ENCODE measurements around the gene PIK3R6.

DNA sequence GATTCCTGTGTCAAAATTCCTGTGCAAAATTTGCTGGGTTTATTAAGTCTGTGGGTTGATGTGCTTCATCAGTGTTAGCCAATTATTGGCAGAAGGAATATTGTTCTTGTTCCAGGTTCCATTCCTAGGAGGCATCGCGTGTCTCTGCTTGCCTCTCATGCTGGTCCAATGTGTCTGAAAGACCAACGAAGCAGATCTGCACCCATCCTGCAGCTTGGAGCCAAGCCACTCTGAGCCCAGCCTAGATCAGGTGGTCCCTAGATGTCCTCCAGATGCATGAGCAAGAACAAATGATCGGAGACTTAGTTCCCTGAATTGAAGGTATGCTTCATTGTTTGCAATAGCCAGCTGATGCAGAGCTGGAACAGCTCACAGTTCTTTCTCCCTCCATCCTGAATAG is 10.5 kb upstream of the PIK3R6 start:
- TF ChIP-seq REST (IDR thresholded peaks at IDR 0.05; ENCODE audit: low read depth), result no peak
- TF ChIP-seq, protein P1, sequence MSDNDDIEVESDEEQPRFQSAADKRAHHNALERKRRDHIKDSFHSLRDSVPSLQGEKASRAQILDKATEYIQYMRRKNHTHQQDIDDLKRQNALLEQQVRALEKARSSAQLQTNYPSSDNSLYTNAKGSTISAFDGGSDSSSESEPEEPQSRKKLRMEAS (IDR thresholded peaks at IDR 0.05), result no peak
- no peak for TF ChIP-seq CEBPB (IDR thresholded peaks at IDR 0.05)
- TF ChIP-seq YY1 (IDR thresholded peaks at IDR 0.05; ENCODE audit: low read depth), result no peak
- TF ChIP-seq NFIC (IDR thresholded peaks at IDR 0.05), result no peak
- TF ChIP-seq FOXM1 (IDR thresholded peaks at IDR 0.05; ENCODE audit: borderline replicate concordance, low read depth), result no peak

Data from Ishikawa (cell line).